ENCODE data around the gene LARP4.
A peak's percentile ranks its signal among the peaks of the same experiment; 100 is the strongest.

The LARP4 gene

DNA sequence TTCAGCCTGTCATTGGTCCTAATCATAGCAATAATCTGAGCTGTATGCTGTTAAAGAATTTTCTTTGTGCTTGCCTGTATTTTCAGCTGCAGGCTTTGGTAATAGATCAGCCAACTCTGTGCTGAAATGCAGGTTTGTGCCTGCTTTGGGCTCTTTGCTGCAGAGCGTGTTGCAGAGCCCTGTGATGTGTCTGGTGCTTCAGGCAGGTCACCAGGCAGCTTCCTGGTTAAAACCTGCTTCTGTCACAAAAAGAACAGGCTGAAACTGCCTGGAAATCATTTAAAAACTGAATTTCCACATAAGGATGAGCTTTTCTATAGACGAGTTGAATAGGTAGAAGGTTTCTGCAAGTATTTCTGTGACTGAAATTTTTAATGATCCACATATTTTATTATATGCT lies 107.2 kb downstream of the LARP4 start:
- no peak for DNase-seq (ENCODE audit: low read depth)
- TF ChIP-seq, protein P1, sequence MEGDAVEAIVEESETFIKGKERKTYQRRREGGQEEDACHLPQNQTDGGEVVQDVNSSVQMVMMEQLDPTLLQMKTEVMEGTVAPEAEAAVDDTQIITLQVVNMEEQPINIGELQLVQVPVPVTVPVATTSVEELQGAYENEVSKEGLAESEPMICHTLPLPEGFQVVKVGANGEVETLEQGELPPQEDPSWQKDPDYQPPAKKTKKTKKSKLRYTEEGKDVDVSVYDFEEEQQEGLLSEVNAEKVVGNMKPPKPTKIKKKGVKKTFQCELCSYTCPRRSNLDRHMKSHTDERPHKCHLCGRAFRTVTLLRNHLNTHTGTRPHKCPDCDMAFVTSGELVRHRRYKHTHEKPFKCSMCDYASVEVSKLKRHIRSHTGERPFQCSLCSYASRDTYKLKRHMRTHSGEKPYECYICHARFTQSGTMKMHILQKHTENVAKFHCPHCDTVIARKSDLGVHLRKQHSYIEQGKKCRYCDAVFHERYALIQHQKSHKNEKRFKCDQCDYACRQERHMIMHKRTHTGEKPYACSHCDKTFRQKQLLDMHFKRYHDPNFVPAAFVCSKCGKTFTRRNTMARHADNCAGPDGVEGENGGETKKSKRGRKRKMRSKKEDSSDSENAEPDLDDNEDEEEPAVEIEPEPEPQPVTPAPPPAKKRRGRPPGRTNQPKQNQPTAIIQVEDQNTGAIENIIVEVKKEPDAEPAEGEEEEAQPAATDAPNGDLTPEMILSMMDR (IDR thresholded peaks at IDR 0.05; ENCODE audit: insufficient read depth, low read depth, low read length, missing control alignments) = no peak
- H3K4me3 ChIP-seq (ENCODE audit: low read depth, low read length) = no peak overlapping the region

DNA sequence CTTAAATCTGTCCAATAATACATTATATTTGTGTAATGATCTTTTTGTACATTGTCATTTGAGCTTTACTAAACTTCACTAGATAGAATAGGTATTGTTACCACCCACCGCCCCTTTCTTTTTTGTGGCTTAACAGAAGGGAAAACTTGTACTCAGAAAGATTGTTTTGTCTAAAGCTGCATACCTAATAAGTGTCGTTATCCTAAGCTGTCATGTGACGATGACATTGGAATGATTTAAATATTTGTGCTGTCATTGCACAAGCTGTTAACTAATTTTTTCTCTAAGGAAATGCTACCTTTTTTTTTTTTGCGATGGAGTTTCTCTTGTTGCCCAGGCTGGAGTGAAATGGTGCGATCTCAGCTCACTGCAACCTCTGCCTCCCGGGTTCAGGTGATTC lies 107.7 kb downstream of the LARP4 start:
- TF ChIP-seq, protein P1 (IDR thresholded peaks at IDR 0.05; ENCODE audit: insufficient read depth, low read depth, low read length, missing control alignments) = no peak
- H3K4me3 ChIP-seq (ENCODE audit: low read depth, low read length) = no peak overlapping the region
- DNase-seq (ENCODE audit: low read depth) = no peak

- no peak overlapping the region for H3K4me3 ChIP-seq (ENCODE audit: low read depth, low read length)
- TF ChIP-seq, protein P1 (IDR thresholded peaks at IDR 0.05; ENCODE audit: insufficient read depth, low read depth, low read length, missing control alignments) = no peak
- no peak for DNase-seq (ENCODE audit: low read depth)
These were observed 108.4 kb downstream of the LARP4 start for GRCh38 chr12:50508970-50509663.

- TF ChIP-seq, protein P1 (IDR thresholded peaks at IDR 0.05; ENCODE audit: insufficient read depth, low read depth, low read length, missing control alignments) = no peak
- H3K4me3 ChIP-seq (ENCODE audit: low read depth, low read length) = no peak overlapping the region
- DNase-seq (ENCODE audit: low read depth) = peak; percentile 76
These were observed 114.0 kb downstream of the LARP4 start for GRCh38 chr12:50514526-50515276.

- TF ChIP-seq, protein P1 (IDR thresholded peaks at IDR 0.05; ENCODE audit: insufficient read depth, low read depth, low read length, missing control alignments) = no peak
- DNase-seq (ENCODE audit: low read depth) = peak; percentile 19
- H3K4me3 ChIP-seq (ENCODE audit: low read depth, low read length) = no peak overlapping the region
These were observed 114.9 kb downstream of the LARP4 start for GRCh38 chr12:50515587-50515986.

DNA sequence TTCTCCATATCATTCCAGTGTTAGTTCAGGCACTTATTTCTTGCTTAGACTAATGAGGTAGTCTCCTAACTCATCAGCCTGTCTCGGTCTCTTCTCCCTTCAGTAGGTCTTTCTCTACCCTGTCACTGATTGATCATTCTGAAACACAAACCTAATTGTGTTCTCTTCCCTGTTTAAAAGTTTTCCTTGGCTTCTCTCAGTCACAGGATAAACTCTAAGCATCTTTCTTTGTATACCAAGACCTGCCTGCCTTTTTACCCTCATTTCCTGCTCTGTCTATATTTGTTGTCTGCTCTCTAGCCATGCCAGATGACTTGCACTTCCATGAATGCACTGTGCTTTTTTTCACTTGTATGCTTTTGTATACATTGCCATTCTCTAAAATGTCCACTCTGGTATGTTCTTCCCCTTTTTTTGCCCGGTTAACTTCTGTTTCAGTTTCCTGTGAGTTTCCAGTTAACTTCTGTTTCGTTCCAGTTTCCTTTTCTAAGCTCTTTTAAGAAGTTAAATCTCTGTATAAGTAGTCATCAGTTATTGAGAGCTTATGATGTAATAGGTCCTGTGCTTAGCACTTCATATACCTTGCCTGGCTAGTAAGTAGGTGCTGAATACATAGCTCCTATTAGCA lies 116.8 kb downstream of the LARP4 start:
- peak; percentile 84 for DNase-seq (ENCODE audit: low read depth)
- TF ChIP-seq, protein P1 (IDR thresholded peaks at IDR 0.05; ENCODE audit: insufficient read depth, low read depth, low read length, missing control alignments) = no peak
- H3K4me3 ChIP-seq (ENCODE audit: low read depth, low read length) = peak overlapping the region; percentile 27
